Glutamatergic neuron (in vitro differentiated cells): ENCODE data around the gene DTHD1. TPM values are rescaled to one million over a fixed set of nuclear protein-coding genes. Genes with fewer than 3 reads are reported as not detected.

ENCODE experiments used
- DNase-seq: peaks from one replicate; pipeline ENCODE4 v3.0.0; 2022
- H3K27ac Mint-ChIP-seq: one replicate; pipeline ENCODE4 v1.8.0; 2020; ENCODE audit warnings: mild to moderate bottlenecking, mixed read lengths, inconsistent platforms; ENCODE audit not compliant: unreplicated experiment
- H3K27me3 Mint-ChIP-seq: one replicate; pipeline ENCODE4 v1.8.0; 2020; ENCODE audit warnings: mild to moderate bottlenecking, moderate library complexity, mixed read lengths, inconsistent platforms; ENCODE audit not compliant: unreplicated experiment
- H3K36me3 Mint-ChIP-seq: one replicate; pipeline ENCODE4 v1.8.0; 2020; ENCODE audit warnings: mild to moderate bottlenecking, mixed read lengths, inconsistent platforms; ENCODE audit not compliant: unreplicated experiment
- H3K4me1 Mint-ChIP-seq: one replicate; pipeline ENCODE4 v1.8.0; 2020; ENCODE audit warnings: mild to moderate bottlenecking, low read depth, mixed read lengths, inconsistent platforms; ENCODE audit not compliant: unreplicated experiment
- H3K4me3 Mint-ChIP-seq: one replicate; pipeline ENCODE4 v1.8.0; 2020; ENCODE audit warnings: mild to moderate bottlenecking, mixed read lengths, inconsistent platforms; ENCODE audit not compliant: unreplicated experiment
- H3K9me3 Mint-ChIP-seq: one replicate; pipeline ENCODE4 v1.8.0; 2020; ENCODE audit warnings: mild to moderate bottlenecking, moderate library complexity, mixed read lengths, inconsistent platforms; ENCODE audit not compliant: unreplicated experiment
- CTCF ChIP-seq: fragments of 200-600 bp; sonication (generic); IDR thresholded peaks from one replicate; pipeline ENCODE4 v1.5.0; 2021; ENCODE audit not compliant: partially characterized antibody, unreplicated experiment
- long read RNA-seq: library from polyadenylated mRNA; unstranded; transcript quantifications from one replicate; pipeline ENCODE4 v2.0.0, GENCODE V29; 2020; ENCODE audit not compliant: unreplicated experiment
- total RNA-seq: library from RNA; stranded (reverse); fragmentation: NEBNext Ultra II Directional; extraction: Animal tissue kit (Norgen Biotek cat#: 25700); gene quantifications from one replicate; pipeline ENCODE4 v1.2.1, GENCODE V29; 2021; ENCODE audit not compliant: unreplicated experiment

DTHD1 gene
- not detected for total RNA-seq
- long read RNA-seq, result 0 reads

GRCh38 chr4:36281384-36282106 lies at the start of gene DTHD1:
Gene DTHD1 (plus strand): TSS chr4:36281616. CDS start chr4:36281759, 143 bp downstream.
- no peak for TF ChIP-seq CTCF
- Mint-ChIP-seq H3K36me3 (no peaks in the 10 kb centered on the region), H3K27me3 (no peaks in the 10 kb centered on the region), H3K4me1 (peaks cover 3% of the 10 kb centered on the region), H3K27ac (no peak within 1 kb of the TSS), H3K9me3 (no peaks in the 10 kb centered on the region), H3K4me3 (no peak within 1 kb of the TSS)
- no peak for DNase-seq

GRCh38 chr4:36233567-36234266 lies 47.7 kb upstream of the DTHD1 start:
- H3K27ac Mint-ChIP-seq, result no peak overlapping the region
- H3K9me3 Mint-ChIP-seq, result peaks cover 2% of the 10 kb centered on the region
- H3K4me3 Mint-ChIP-seq, result no peak overlapping the region
- TF ChIP-seq CTCF, result no peak
- peaks cover 7% of the 10 kb centered on the region for H3K36me3 Mint-ChIP-seq
- no peaks in the 10 kb centered on the region for H3K4me1 Mint-ChIP-seq
- no peaks in the 10 kb centered on the region for H3K27me3 Mint-ChIP-seq
- no peak for DNase-seq

- no peak overlapping the region for H3K27ac Mint-ChIP-seq
- H3K4me1 Mint-ChIP-seq, result no peaks in the 10 kb centered on the region
- no peak overlapping the region for H3K4me3 Mint-ChIP-seq
- no peak for DNase-seq
- no peaks in the 10 kb centered on the region for H3K27me3 Mint-ChIP-seq
- TF ChIP-seq CTCF, result no peak
- H3K36me3 Mint-ChIP-seq, result peaks cover 7% of the 10 kb centered on the region
- H3K9me3 Mint-ChIP-seq, result peaks cover 2% of the 10 kb centered on the region
Measured at GRCh38 chr4:36235306-36235705, 46.1 kb upstream of the DTHD1 start.

- Mint-ChIP-seq H3K27ac (no peak overlapping the region), H3K4me3 (no peak overlapping the region), H3K36me3 (peaks cover 7% of the 10 kb centered on the region), H3K27me3 (no peaks in the 10 kb centered on the region), H3K4me1 (no peaks in the 10 kb centered on the region), H3K9me3 (peaks cover 2% of the 10 kb centered on the region)
- no peak for DNase-seq
- TF ChIP-seq CTCF, result no peak
Measured at GRCh38 chr4:36236159-36236558, 45.3 kb upstream of the DTHD1 start.
